ENCODE data around the gene MAST1.
A peak's percentile ranks its signal among the peaks of the same experiment; 100 is the strongest.
"Not testable (repeated sequence)": the region's sequence is repeated elsewhere in the genome, so short reads cannot be mapped to it uniquely, and the experiment has no call there.

The MAST1 gene

DNA sequence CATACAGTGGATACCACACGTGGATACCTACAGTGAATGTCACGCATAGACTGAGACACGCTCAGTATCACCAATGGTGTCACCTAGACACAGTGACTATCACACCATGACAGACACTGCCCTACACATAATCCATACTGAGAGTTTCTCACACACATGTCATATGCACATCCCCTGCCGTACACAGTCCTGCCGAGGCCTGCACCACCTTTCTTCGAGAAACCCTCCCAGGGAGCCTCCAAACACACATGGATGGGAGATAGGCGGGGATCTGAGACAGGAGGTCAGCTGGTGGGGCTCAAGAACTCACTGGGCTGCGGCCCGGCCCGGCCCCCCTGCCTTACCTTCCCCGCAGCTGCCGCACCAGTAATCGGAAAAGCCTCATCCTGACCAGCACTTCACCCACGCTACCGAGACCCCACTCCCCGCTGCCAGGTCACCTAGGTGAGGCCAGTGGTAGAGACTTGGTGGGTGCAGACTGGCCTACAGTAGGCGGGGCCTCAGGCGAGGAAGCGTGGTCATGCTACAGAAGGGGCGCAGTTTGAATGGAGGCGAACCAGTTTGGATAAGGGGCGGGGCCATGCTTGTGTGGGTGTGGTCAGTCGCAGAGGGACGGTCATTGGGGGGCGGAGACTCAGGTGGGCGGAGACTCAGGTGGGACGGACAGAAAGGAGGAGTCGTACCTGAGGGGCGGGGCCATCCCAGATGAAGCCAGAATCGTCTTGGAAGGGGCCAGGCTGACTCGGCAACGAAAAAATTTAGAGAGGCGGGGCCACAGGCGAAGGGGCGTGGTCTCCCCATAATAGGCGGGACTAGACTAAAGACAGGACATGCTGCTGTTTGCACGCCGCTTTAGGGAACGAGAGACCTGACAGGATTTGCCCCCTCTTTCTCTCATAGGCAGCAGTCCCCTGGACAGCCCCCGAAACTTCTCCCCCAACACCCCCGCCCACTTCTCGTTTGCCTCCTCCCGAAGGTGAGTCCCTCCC lies 2.1 kb downstream of the MAST1 start:
- no peak for DNase-seq (ENCODE audit: low read depth)

DNA sequence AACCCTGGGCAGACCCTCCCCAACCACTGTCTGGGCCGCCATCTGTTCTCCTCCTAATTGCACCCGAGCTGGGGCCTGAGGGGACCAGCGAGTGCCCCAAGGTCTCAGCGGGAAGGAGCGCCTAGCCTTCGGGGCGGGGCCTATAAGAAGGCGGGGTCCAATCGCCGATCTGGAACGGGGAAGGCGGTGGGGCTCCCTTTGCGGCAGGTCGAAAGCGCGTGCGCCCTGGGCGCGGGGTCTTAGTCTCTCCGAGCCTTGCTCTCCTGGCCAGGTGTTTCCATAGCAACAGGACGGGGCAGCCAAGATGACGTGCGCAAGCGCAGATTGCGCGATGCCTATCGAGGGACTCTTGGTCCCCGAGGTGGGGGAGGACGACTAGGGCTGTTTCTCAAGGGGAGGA lies 2.8 kb downstream of the MAST1 start:
- DNase-seq (ENCODE audit: low read depth): no peak

DNA sequence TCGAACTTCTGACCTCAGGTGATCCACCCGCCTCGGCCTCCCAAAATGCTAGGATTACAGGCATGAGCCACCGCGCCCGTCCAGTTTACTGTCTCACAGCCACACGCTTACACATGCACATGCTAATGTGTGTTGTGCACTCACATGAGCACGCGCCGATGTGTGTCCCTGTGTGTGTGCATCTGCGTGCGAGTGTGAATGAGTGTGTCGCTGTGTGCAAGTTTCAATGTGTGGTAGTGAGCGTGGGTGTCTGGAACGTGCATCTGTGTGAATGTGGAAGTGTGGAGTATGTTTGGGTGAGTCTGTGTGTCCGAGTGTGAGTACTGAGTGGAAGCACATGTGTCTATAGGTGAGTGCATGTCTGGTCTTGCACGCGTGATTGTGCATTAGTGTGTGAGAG lies 4.2 kb downstream of the MAST1 start:
- DNase-seq (ENCODE audit: low read depth): no peak

DNA sequence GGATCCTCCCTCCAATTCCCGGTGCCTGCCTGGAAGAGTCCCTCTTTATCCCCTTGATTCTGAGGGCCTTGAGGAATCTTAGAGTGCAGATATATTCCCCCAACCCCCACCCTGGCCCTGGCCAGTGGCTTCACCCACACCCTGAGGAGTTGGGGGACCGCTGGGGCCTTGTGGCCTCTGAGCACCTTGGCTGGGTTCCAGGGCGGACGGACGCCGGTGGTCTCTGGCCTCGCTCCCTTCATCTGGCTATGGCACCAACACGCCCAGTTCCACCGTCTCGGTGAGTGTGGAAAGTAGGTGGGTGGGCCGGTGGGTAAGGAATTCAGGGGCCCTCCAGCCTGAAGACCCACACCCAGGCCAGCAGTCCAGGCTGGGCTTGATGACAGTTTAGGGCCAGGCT lies 5.0 kb downstream of the MAST1 start:
- DNase-seq (ENCODE audit: low read depth): no peak

- DNase-seq (ENCODE audit: low read depth): no peak
Measured at GRCh38 chr19:12843999-12844732, 5.9 kb downstream of the MAST1 start.

GRCh38 chr19:12846613-12847012 lies 8.3 kb downstream of the MAST1 start:
- not testable (repeated sequence) for DNase-seq (ENCODE audit: low read depth)

- DNase-seq (ENCODE audit: low read depth): peak; percentile 75
Measured at GRCh38 chr19:12847159-12848139, 9.1 kb downstream of the MAST1 start.

DNA sequence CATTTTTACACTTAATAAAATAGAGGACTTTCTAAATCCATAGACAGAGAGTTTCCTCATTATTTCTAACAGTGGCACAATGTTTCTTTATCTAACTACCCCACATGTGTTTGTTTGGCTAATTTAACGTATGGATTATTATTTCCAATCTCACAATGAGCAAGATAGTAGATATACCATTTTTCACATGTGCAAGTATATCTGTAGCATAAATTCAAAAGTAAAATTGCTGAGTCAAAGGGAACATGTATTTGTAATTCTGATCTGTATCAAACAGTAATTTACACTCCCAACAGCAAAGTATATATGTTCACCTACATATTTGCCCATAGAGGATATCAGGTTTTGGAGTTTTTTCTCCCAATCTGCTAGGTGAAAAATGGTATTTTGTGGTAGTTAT lies 18.3 kb downstream of the MAST1 start:
- no peak for DNase-seq (ENCODE audit: low read depth)

DNA sequence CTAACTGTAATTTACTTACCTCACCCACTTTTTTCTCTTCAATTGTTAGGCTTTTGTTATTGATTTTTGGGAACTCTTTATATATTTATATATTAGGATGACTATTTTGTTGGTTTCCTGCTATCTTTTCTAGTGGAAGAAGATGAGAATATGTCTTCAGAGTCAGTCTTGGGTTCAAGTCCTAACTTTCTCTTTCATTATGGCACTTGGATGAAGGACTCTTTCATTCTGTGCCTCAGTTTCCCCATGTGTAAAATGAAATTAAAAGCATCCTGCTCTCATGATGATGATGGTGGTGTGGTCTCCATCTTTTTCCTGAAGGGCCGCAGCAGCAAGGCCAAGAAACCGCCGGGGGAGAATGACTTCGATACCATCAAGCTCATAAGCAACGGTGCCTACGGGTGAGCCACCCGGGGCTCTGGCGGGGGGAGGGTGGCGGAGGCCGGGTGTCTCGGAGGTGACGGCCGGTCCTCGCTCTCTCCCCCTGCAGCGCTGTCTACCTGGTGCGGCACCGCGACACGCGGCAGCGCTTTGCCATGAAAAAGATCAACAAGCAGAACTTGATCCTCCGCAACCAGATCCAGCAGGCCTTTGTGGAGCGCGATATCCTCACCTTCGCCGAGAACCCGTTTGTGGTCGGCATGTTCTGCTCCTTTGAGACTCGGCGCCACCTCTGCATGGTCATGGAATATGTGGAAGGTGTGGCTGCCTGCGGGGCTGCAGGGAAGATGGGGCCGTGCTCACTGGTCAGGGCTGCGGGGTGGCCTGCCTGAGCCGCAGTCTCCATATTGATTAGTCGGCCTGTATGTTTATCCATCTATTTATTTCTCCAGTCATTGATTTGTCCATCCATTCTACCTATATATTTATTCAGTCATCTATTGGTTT lies 20.0 kb downstream of the MAST1 start:
- DNase-seq (ENCODE audit: low read depth): no peak

DNA sequence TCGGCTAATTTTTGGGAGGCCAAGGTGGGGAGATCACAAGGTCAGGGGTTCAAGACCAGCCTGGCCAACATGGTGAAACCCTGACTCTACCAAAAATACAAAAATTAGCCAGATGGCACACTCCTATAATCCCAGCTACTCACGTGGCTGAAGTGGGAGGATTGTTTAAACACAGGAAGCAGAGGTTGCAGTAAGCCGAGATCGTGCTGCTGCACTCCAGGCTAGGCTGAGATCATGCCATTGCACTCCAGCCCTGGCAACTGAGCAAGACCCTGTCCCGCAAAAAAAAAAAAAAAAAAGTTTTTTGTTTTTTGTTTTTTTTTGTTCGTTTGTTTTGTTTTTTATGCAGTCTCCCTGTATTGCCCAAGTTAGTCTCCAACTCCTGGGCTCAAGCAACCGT lies 21.2 kb downstream of the MAST1 start:
- no peak for DNase-seq (ENCODE audit: low read depth)

- DNase-seq (ENCODE audit: low read depth): no peak
Measured at GRCh38 chr19:12864143-12864542, 25.8 kb downstream of the MAST1 start.

GRCh38 chr19:12864721-12865715 lies 26.7 kb downstream of the MAST1 start:
- DNase-seq (ENCODE audit: low read depth): no peak

- DNase-seq (ENCODE audit: low read depth): no peak
Measured at GRCh38 chr19:12865746-12866415, 27.6 kb downstream of the MAST1 start.

DNA sequence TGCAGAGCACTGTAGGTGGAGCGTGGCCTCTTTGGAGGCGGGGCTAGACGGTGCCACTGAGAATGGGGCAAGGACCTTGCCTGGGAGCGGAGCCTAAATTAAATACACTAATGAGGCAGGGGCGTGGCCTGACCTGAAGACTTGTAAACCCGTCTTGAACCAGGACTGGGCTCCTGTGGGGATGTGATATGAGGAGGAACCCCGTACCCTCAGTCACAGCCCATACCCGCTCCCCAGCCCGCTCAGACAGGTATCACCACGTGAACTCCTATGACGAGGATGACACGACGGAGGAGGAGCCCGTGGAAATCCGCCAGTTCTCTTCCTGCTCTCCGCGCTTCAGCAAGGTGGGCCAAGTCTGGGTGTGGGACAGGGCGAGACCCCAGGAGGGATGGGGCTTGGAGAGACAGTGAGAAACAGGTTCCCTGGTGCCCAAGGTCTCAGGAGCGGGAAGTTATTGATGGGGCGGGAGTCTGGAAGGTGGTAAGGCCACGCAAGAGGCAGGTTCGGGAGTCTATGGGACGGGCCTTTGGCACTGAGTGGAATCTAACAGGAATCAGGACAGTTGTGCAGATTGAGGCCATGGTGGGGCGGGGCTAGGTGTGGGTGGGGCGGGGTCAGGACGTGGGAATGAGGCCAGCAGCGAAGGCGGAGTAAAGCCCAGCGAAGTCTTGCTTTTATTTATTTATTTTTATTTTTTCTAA lies 28.3 kb downstream of the MAST1 start:
- DNase-seq (ENCODE audit: low read depth): no peak

DNA sequence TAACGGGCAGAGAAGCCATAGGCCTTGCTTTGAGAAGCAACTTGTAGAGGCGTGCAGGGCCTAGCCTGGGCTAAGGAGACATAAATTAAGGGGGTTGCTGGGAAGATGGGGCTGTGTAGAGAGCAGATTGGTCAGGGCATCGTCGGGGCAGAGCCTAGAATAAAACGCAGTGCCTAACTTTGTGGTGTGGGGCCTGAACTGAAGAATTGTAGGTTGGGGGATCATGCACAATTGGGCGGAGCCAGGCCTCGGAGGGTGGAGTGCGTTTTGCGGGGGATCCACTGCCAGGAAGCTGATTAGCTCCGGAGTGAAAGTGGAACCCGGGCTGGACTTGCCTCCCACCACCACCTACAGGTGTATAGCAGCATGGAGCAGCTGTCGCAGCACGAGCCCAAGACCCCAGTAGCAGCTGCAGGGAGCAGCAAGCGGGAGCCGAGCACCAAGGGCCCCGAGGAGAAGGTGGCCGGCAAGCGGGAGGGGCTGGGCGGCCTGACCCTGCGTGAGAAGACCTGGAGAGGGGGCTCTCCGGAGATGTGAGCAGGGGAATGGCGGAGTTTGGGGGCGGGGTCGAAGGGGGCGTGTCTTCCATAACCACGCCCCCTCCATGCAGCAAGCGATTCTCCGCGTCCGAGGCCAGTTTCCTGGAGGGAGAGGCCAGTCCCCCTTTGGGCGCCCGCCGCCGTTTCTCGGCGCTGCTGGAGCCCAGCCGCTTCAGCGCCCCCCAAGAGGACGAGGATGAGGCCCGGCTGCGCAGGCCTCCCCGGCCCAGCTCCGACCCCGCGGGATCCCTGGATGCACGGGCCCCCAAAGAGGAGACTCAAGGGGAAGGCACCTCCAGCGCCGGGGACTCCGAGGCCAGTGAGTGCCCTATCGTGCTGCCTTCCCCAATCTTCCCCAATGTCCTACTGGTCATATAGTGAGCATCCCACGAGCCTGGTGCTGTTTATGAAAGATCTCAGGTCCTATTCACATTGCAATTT lies 29.1 kb downstream of the MAST1 start:
- no peak for DNase-seq (ENCODE audit: low read depth)

DNA sequence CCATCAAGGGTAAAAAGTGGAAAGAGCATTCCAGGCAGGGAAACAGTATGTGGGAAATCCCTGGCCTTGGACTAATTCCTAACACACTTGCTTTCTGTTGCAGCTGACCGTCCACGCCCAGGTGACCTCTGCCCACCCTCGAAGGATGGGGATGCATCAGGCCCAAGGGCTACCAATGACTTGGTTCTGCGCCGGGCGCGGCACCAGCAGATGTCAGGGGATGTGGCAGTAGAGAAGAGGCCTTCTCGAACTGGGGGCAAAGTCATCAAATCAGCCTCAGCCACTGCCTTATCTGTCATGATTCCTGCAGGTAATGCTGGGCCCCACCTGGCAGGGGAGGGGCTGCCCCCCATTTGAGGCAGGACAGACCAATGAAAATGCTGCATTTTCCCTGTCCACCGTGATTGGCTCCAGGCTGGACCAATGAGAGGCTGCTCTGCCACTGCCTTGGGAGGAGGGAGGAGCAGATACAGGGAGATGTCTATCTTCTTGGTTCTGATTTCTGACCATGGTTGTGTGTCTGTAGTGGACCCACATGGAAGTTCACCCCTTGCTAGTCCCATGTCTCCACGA lies 30.3 kb downstream of the MAST1 start:
- DNase-seq (ENCODE audit: low read depth): no peak

- DNase-seq (ENCODE audit: low read depth): no peak
Measured at GRCh38 chr19:12871681-12872080, 33.4 kb downstream of the MAST1 start.
